GM12878 (cell line): Measurements from ENCODE around the gene ZNF324. TPM values are rescaled to one million over a fixed set of nuclear protein-coding genes. Genes with fewer than 3 reads are reported as not detected.

ENCODE experiments used
- ATAC-seq: fragments of 200-7000 bp; cut with Tn5 transposase; 3 replicates; pipeline ENCODE4 v1.9.1; 2020; ENCODE audit warnings: mild to moderate bottlenecking, moderate library complexity
- BruUV-seq: library from RNA; stranded (reverse); fragments of 400-500 nt; replicated peaks from 2 replicates; lab custom pipeline; 2021; lab: Mats Ljungman, UMichigan
- CTCF ChIA-PET: fragments of 300-600 bp; sonication (Branson Sonifier 250); formaldehyde crosslinking; extraction: SDS; loops from one replicate; lab custom pipeline; 2021; ENCODE audit warnings: inconsistent platforms; lab: Yijun Ruan, JAX
- POLR2A ChIA-PET: fragments of 350-600 bp; formaldehyde crosslinking; extraction: SDS; loops from one replicate; lab custom pipeline; 2021; ENCODE audit warnings: inconsistent platforms; lab: Charles Lee
- RAD21 ChIA-PET: fragments of 300-600 bp; sonication (Branson Sonifier 250); formaldehyde crosslinking; loops from one replicate; lab custom pipeline; 2023; ENCODE audit warnings: antibody characterized with exemption; ENCODE audit not compliant: unreplicated experiment; lab: Charles Lee
- SMC1A ChIA-PET: fragments of 300-600 bp; sonication (Branson Sonifier 250); formaldehyde crosslinking; loops from one replicate; lab custom pipeline; 2023; ENCODE audit not compliant: unreplicated experiment, uncharacterized antibody; lab: Charles Lee
- DNase-seq: peaks from one replicate; pipeline ENCODE4 v3.0.0-alpha.2; 2011; ENCODE audit warnings: low read depth, low spot score
- FAIRE-seq: peaks from 3 replicates; lab custom pipeline; 2011; peaks lifted over from hg19 to GRCh38; lab: Jason Lieb, UNC
- H2AFZ ChIP-seq: 2 replicates; pipeline ENCODE4 v1.6.0; 2011; ENCODE audit warnings: low read depth, low read length, control low read depth; ENCODE audit not compliant: control insufficient read depth
- H3K27ac ChIP-seq: 2 replicates; pipeline ENCODE4 v1.5.1; 2011; ENCODE audit warnings: control low read depth; ENCODE audit not compliant: control insufficient read depth, insufficient read depth
- H3K27me3 ChIP-seq, 2 experiments: replicated peaks in 1 of 2; 2 replicates each; pipeline versions ENCODE4 v1.6.0 to v1.6.1; 2011; ENCODE audit warnings: low read length in 1 of 2; ENCODE audit not compliant: control insufficient read depth in 2 of 2, insufficient read depth in 2 of 2
- H3K36me3 ChIP-seq, 2 experiments: 2 replicates each; pipeline ENCODE4 v1.5.1; 2011; ENCODE audit warnings: low read length in 1 of 2; ENCODE audit not compliant: control insufficient read depth in 2 of 2, insufficient read depth in 2 of 2
- H3K4me1 ChIP-seq: 2 replicates; pipeline ENCODE4 v1.6.1; 2011; ENCODE audit warnings: mild to moderate bottlenecking, low read length, moderate library complexity, mixed read lengths; ENCODE audit not compliant: control insufficient read depth, insufficient read depth
- H3K4me2 ChIP-seq: 2 replicates; pipeline ENCODE4 v1.6.0; 2011; ENCODE audit warnings: control low read depth; ENCODE audit not compliant: control insufficient read depth, insufficient read depth
- H3K4me3 ChIP-seq: fragments of 200-600 bp; sonication (generic); 2 replicates; pipeline ENCODE4 v1.5.1; 2016
- H3K79me2 ChIP-seq: 2 replicates; pipeline ENCODE4 v1.6.0; 2011; ENCODE audit warnings: low read length; ENCODE audit not compliant: control insufficient read depth, insufficient read depth
- H3K9ac ChIP-seq: 2 replicates; pipeline ENCODE4 v1.8.0; 2011; ENCODE audit warnings: low read length, control low read depth, mixed read lengths; ENCODE audit not compliant: control insufficient read depth, insufficient read depth
- H3K9me3 ChIP-seq: replicated peaks from 3 replicates; pipeline ENCODE4 v1.5.1; 2011; ENCODE audit warnings: mild to moderate bottlenecking, low read length; ENCODE audit not compliant: control insufficient read depth, insufficient read depth
- H4K20me1 ChIP-seq: 2 replicates; pipeline ENCODE4 v1.6.0; 2011; ENCODE audit not compliant: control insufficient read depth, insufficient read depth
- BCLAF1 ChIP-seq: fragments of 450-650 bp; IDR thresholded peaks from 2 replicates; pipeline ENCODE4 v1.6.1; 2017; ENCODE audit warnings: antibody characterized with exemption, mild to moderate bottlenecking, moderate library complexity
- BMI1 ChIP-seq: fragments of 450-650 bp; IDR thresholded peaks from 2 replicates; pipeline ENCODE4 v1.6.1; 2016; ENCODE audit warnings: mild to moderate bottlenecking, moderate library complexity, borderline replicate concordance
- CHD2 ChIP-seq: IDR thresholded peaks from 2 replicates; pipeline ENCODE4 v1.6.1; 2011; ENCODE audit warnings: low read depth, low read length, improper control_type of control experiment, borderline replicate concordance
- EP300 ChIP-seq, 2 experiments: fragments of 150-350 bp in 1 of 2; IDR thresholded peaks; 2 replicates each; pipeline ENCODE4 v1.6.1; 2011 to 2012; ENCODE audit warnings: low read depth in 2 of 2, low read length in 2 of 2, borderline replicate concordance in 1 of 2, improper control_type of control experiment in 1 of 2, inconsistent platforms in 1 of 2; ENCODE audit not compliant: control insufficient read depth in 1 of 2
- IRF4 ChIP-seq: IDR thresholded peaks from 2 replicates; pipeline ENCODE4 v1.6.1; 2011; ENCODE audit warnings: low read depth, low read length
- JUNB ChIP-seq: IDR thresholded peaks from 2 replicates; pipeline ENCODE4 v1.6.1; 2016; ENCODE audit warnings: antibody characterized with exemption, mild to moderate bottlenecking
- MEF2A ChIP-seq: IDR thresholded peaks from 2 replicates; pipeline ENCODE4 v1.6.1; 2011; ENCODE audit warnings: low read depth, mild to moderate bottlenecking, low read length, moderate library complexity; ENCODE audit not compliant: insufficient read depth
- MTA3 ChIP-seq: IDR thresholded peaks from 2 replicates; pipeline ENCODE4 v1.6.1; 2012; ENCODE audit warnings: low read length, inconsistent platforms, borderline replicate concordance
- POLR2AphosphoS5 ChIP-seq: IDR thresholded peaks from 2 replicates; pipeline ENCODE4 v1.6.1; 2011; ENCODE audit warnings: mild to moderate bottlenecking, low read length, inconsistent platforms
- POU2F2 ChIP-seq: IDR thresholded peaks from 3 replicates; pipeline ENCODE4 v1.6.1; 2011; ENCODE audit warnings: low read depth, mild to moderate bottlenecking, low read length, borderline replicate concordance
- RUNX3 ChIP-seq: IDR thresholded peaks from 2 replicates; pipeline ENCODE4 v1.6.1; 2012; ENCODE audit warnings: low read length, inconsistent platforms
- SMC3 ChIP-seq: IDR thresholded peaks from 2 replicates; pipeline ENCODE4 v1.6.1; 2011; ENCODE audit warnings: low read length, improper control_type of control experiment, borderline replicate concordance
- SREBF1 ChIP-seq: IDR thresholded peaks from 2 replicates; pipeline ENCODE4 v1.6.1; 2012; ENCODE audit warnings: mild to moderate bottlenecking, low read length
- STAT1 ChIP-seq: fragments of 450-650 bp; conservative IDR thresholded peaks from 2 replicates; pipeline ENCODE4 v1.6.1; 2014; ENCODE audit warnings: antibody characterized with exemption, mild to moderate bottlenecking
- SUPT20H ChIP-seq: IDR thresholded peaks from 2 replicates; pipeline ENCODE4 v1.6.1; 2011; ENCODE audit warnings: low read depth, mild to moderate bottlenecking, low read length, moderate library complexity, borderline replicate concordance; ENCODE audit not compliant: control insufficient read depth
- TAF1 ChIP-seq: IDR thresholded peaks from 2 replicates; pipeline ENCODE4 v1.6.1; 2011; ENCODE audit warnings: mild to moderate bottlenecking, low read depth, low read length, borderline replicate concordance
- TBL1XR1 ChIP-seq: IDR thresholded peaks from 2 replicates; pipeline ENCODE4 v1.6.1; 2012; ENCODE audit warnings: low read depth, low read length, improper control_type of control experiment
- TCF3 ChIP-seq: IDR thresholded peaks from 2 replicates; pipeline ENCODE4 v1.6.1; 2012; ENCODE audit warnings: low read depth, mild to moderate bottlenecking, low read length, borderline replicate concordance; ENCODE audit not compliant: insufficient read depth
- TCF7 ChIP-seq: IDR thresholded peaks from 2 replicates; pipeline ENCODE4 v1.6.1; 2014; ENCODE audit warnings: antibody characterized with exemption, borderline replicate concordance
- WRNIP1 ChIP-seq: IDR thresholded peaks from 2 replicates; pipeline ENCODE4 v1.6.1; 2011; ENCODE audit warnings: low read depth, low read length, improper control_type of control experiment, borderline replicate concordance
- WGBS: methylation state at CpG from one replicate; pipeline ENCODE4 v1.1.6; 2016; ENCODE audit warnings: low lambda C conversion rate; ENCODE audit not compliant: insufficient replicate concordance, insufficient coverage; ENCODE audit errors: missing lambda C conversion rate; 5-methylcytosine and 5-hydroxymethylcytosine counted together
- in situ Hi-C: fragments of 300-500 bp; cut with MboI; formaldehyde crosslinking; loops from 9 replicates; pipeline ENCODE4 v1.14.3; 2018; ENCODE audit warnings: mixed read lengths
- intact Hi-C: fragments of 100-400 bp; cut with micrococcal nuclease; formaldehyde crosslinking; loops from one replicate; pipeline ENCODE4 v1.14.2; 2022; ENCODE audit not compliant: unreplicated experiment
- polyA plus RNA-seq, 11 experiments: library from polyadenylated mRNA; depleted of rRNA in 4 of 11; unstranded in 6 of 11; stranded (reverse) in 5 of 11; fragments of >200 nt; fragmentation: Nextera tagmentation in 4 of 11; fragmentation: Illumina TruSeq in 1 of 11; extraction: Ambion mirVana in 4 of 11; extraction: Trizol in 1 of 11; gene quantifications; 1 replicate in 1 of 11; 2 replicates in 10 of 11; pipeline versions ENCODE4 v1.2.1 to v1.2.3, GENCODE V29; 2011 to 2016; ENCODE audit warnings: inconsistent platforms in 2 of 11, missing spikeins in 2 of 11, low read depth in 1 of 11
- total RNA-seq, 4 experiments: library from RNA; depleted of rRNA in 3 of 4; stranded (reverse); fragments of >200 nt in 3 of 4; fragmentation: Illumina TruSeq in 1 of 4; extraction: Trizol in 1 of 4; gene quantifications; 2 replicates each; pipeline versions ENCODE4 v1.2.1 to v1.2.3, GENCODE V29; 2013 to 2021
- TF ChIP-seq, protein P1 (sequence below): IDR thresholded peaks from 2 replicates; pipeline ENCODE4 v1.6.1; 2012; ENCODE audit warnings: low read depth, low read length, improper control_type of control experiment

ZNF324 gene
- total and polyA plus RNA-seq, 10 of the 15 experiments (the other 5 are each of a cell fraction or from before 2014, with no cell fraction given) = 0.71 to 13.9 (median 7.0) TPM

DNA sequence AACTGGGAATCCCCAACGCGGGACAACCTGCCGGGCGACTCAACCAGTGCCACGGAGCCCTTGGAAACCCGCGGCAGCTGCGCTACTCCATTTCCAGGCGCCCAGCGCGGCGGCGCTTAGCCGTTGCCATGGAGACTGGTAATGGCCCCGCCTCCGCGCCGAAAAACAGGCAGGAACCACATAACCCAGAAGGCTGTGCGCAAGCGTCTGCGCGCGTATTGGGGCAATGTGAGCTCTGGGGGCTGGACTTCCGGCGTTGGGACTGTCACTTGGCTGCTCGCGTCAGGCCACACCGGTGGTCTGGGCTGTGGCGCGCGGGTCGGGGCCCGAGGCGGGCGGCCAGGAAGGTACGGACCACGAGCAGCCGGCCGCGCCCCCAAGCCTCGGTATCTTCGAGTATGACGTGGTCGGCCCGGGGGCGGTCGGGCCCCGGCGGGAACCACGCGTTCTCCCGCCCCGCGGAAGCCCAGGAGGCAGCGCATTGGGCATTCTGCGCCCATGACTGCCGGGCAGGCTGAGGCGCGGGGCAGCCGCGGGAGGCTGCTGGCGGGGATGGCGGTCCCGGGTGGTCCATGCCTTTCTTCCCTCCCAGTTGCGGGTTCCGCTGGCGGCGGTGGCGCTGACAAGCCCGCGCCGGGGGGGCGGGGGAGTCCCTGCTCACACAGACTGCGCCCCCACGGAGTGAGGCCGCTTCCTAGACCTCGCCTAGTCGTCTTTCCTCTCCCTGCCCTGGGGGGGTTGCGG, 15.3 kb upstream of the ZNF324 start, which contains the start of gene ZNF324B (continued):
- TF ChIP-seq EP300 (IDR thresholded peaks at IDR 0.05; ENCODE audit: borderline replicate concordance in 1 of 2, control insufficient read depth in 1 of 2, low read depth in 2 of 2, low read length in 2 of 2) = no peak
- peak; percentile 43; the same call in 1 of the 2 replicates for TF ChIP-seq SREBF1
- TF ChIP-seq MEF2A = no peak
- no peak for TF ChIP-seq SUPT20H
- no peak for TF ChIP-seq WRNIP1
- TF ChIP-seq TAF1 = peak; percentile 33; the same call in 1 of the 2 replicates
- TF ChIP-seq RUNX3 = no peak; the same call in 1 of the 2 replicates
- TF ChIP-seq, protein P1, sequence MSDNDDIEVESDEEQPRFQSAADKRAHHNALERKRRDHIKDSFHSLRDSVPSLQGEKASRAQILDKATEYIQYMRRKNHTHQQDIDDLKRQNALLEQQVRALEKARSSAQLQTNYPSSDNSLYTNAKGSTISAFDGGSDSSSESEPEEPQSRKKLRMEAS = 0 out of 2 replicates have a peak, but pooled peaks have one; percentile 47

GRCh38 chr19:58453743-58454142, 13.1 kb upstream of the ZNF324 start:
- Histone ChIP-seq H3K4me1 (peaks cover 4% of the 10 kb centered on the region; the same call in 1 of the 2 replicates), H3K4me2 (no peak overlapping the region), H3K9me3 (peaks cover 11% of the 10 kb centered on the region; the same call in 2 of the 3 replicates), H2AFZ (no peak overlapping the region), H4K20me1 (no peaks in the 10 kb centered on the region), H3K27ac (no peak overlapping the region), H3K27me3 (no peaks in the 10 kb centered on the region), H3K36me3 (peaks cover 0 to 2% of the 10 kb centered on the region in 2 experiments; a peak in 1 of 4 replicates), H3K79me2 (no peaks in the 10 kb centered on the region; the same call in 1 of the 2 replicates), H3K9ac (no peak overlapping the region), H3K4me3 (no peak overlapping the region)
- in situ Hi-C loops = no loop called here
- CTCF ChIA-PET = interaction anchor here (1.1 kb wide), 1 partner anchor 17 kb away, joined by 3 read pairs; no protein-coding TSS in a partner anchor
- ATAC-seq = no peak
- WGBS = 92% methylated on average over 6 of the region's 6 CpGs
- BruUV-seq = no TSS peak
- no peak for FAIRE-seq
- no peak for DNase-seq
- SMC1A ChIA-PET = no interaction called here
- RAD21 ChIA-PET = no interaction called here
- intact Hi-C loops = no loop called here
- POLR2A ChIA-PET = no interaction called here
- TF ChIP-seq TCF3 (no peak), POU2F2 (no peak), TBL1XR1 (no peak), JUNB (no peak), CHD2 (no peak), SMC3 (no peak), SREBF1 (no peak), TCF7 (no peak), MTA3 (no peak), IRF4 (no peak), POLR2AphosphoS5 (no peak), STAT1 (no peak), BMI1 (no peak), BCLAF1 (no peak)
